GM12878 (cell line): ENCODE data around the gene HADH. TPM values are rescaled to one million over a fixed set of nuclear protein-coding genes. Genes with fewer than 3 reads are reported as not detected.

Source experiments
- BACH1 ChIP-seq: fragments of 450-650 bp; IDR thresholded peaks from 2 replicates; pipeline ENCODE4 v1.6.1; 2017; ENCODE audit warnings: mild to moderate bottlenecking, borderline replicate concordance
- BHLHE40 ChIP-seq, 2 experiments: fragments of 450-650 bp in 1 of 2; IDR thresholded peaks; 2 replicates each; pipeline ENCODE4 v1.6.1; 2011 to 2017; ENCODE audit warnings: low read depth in 2 of 2, borderline replicate concordance in 1 of 2, improper control_type of control experiment in 1 of 2, low read length in 1 of 2, mild to moderate bottlenecking in 1 of 2
- CHD1 ChIP-seq: IDR thresholded peaks from 2 replicates; pipeline ENCODE4 v1.6.1; 2012; ENCODE audit warnings: low read depth, low read length, improper control_type of control experiment
- HDGF ChIP-seq: fragments of 450-650 bp; IDR thresholded peaks from 2 replicates; pipeline ENCODE4 v1.6.1; 2016; ENCODE audit warnings: antibody characterized with exemption
- IRF4 ChIP-seq: IDR thresholded peaks from 2 replicates; pipeline ENCODE4 v1.6.1; 2011; ENCODE audit warnings: low read depth, low read length
- NR2F1 ChIP-seq: fragments of 450-650 bp; conservative IDR thresholded peaks from 2 replicates; pipeline ENCODE4 v1.6.1; 2017; ENCODE audit warnings: mild to moderate bottlenecking
- NRF1 ChIP-seq: conservative IDR thresholded peaks from 2 replicates; pipeline ENCODE4 v1.6.1; 2011; ENCODE audit warnings: mild to moderate bottlenecking, low read depth, low read length, improper control_type of control experiment
- PML ChIP-seq: IDR thresholded peaks from 2 replicates; pipeline ENCODE4 v1.6.1; 2012; ENCODE audit warnings: low read length, inconsistent platforms
- POLR2A ChIP-seq: IDR thresholded peaks from 2 replicates; pipeline ENCODE4 v1.6.1; 2011; ENCODE audit warnings: low read depth, mild to moderate bottlenecking, low read length
- RFX5 ChIP-seq: IDR thresholded peaks from 2 replicates; pipeline ENCODE4 v1.6.1; 2011; ENCODE audit warnings: low read depth, low read length, improper control_type of control experiment
- TCF12 ChIP-seq: IDR thresholded peaks from 2 replicates; pipeline ENCODE4 v1.6.1; 2011; ENCODE audit warnings: low read depth, mild to moderate bottlenecking, low read length
- TCF3 ChIP-seq: IDR thresholded peaks from 2 replicates; pipeline ENCODE4 v1.6.1; 2012; ENCODE audit warnings: low read depth, mild to moderate bottlenecking, low read length, borderline replicate concordance; ENCODE audit not compliant: insufficient read depth
- ZNF384 ChIP-seq: IDR thresholded peaks from 2 replicates; pipeline ENCODE4 v1.6.1; 2012; ENCODE audit warnings: low read depth, mild to moderate bottlenecking, low read length, improper control_type of control experiment, borderline replicate concordance
- ZNF687 ChIP-seq: fragments of 450-650 bp; IDR thresholded peaks from 2 replicates; pipeline ENCODE4 v1.6.1; 2017; ENCODE audit warnings: mild to moderate bottlenecking, moderate library complexity
- polyA plus RNA-seq, 11 experiments: library from polyadenylated mRNA; depleted of rRNA in 4 of 11; unstranded in 6 of 11; stranded (reverse) in 5 of 11; fragments of >200 nt; fragmentation: Nextera tagmentation in 4 of 11; fragmentation: Illumina TruSeq in 1 of 11; extraction: Ambion mirVana in 4 of 11; extraction: Trizol in 1 of 11; gene quantifications; 1 replicate in 1 of 11; 2 replicates in 10 of 11; pipeline versions ENCODE4 v1.2.1 to v1.2.3, GENCODE V29; 2011 to 2016; ENCODE audit warnings: inconsistent platforms in 2 of 11, missing spikeins in 2 of 11, low read depth in 1 of 11
- total RNA-seq, 4 experiments: library from RNA; depleted of rRNA in 3 of 4; stranded (reverse); fragments of >200 nt in 3 of 4; fragmentation: Illumina TruSeq in 1 of 4; extraction: Trizol in 1 of 4; gene quantifications; 2 replicates each; pipeline versions ENCODE4 v1.2.1 to v1.2.3, GENCODE V29; 2013 to 2021
- TF ChIP-seq, protein P1 (sequence below): fragments of 450-650 bp; formaldehyde crosslinking; IDR thresholded peaks from 2 replicates; pipeline ENCODE4 v1.4.0; 2022; ENCODE audit warnings: mild to moderate bottlenecking, moderate library complexity
- TF ChIP-seq, protein P2 (sequence below): IDR thresholded peaks from 2 replicates; pipeline ENCODE4 v1.6.1; 2012; ENCODE audit warnings: low read depth, low read length, improper control_type of control experiment
- TF ChIP-seq, protein P3 (sequence below): IDR thresholded peaks from 2 replicates; pipeline ENCODE4 v1.6.1; 2012; ENCODE audit warnings: mild to moderate bottlenecking, low read depth, low read length

The HADH gene
- total and polyA plus RNA-seq, 10 of the 15 experiments (the other 5 are each of a cell fraction or from before 2014, with no cell fraction given), result 20.3 to 97.9 (median 76.6) TPM

GRCh38 chr4:107989537-107990386 is at the start of gene HADH (continued):
- TF ChIP-seq, protein P1, sequence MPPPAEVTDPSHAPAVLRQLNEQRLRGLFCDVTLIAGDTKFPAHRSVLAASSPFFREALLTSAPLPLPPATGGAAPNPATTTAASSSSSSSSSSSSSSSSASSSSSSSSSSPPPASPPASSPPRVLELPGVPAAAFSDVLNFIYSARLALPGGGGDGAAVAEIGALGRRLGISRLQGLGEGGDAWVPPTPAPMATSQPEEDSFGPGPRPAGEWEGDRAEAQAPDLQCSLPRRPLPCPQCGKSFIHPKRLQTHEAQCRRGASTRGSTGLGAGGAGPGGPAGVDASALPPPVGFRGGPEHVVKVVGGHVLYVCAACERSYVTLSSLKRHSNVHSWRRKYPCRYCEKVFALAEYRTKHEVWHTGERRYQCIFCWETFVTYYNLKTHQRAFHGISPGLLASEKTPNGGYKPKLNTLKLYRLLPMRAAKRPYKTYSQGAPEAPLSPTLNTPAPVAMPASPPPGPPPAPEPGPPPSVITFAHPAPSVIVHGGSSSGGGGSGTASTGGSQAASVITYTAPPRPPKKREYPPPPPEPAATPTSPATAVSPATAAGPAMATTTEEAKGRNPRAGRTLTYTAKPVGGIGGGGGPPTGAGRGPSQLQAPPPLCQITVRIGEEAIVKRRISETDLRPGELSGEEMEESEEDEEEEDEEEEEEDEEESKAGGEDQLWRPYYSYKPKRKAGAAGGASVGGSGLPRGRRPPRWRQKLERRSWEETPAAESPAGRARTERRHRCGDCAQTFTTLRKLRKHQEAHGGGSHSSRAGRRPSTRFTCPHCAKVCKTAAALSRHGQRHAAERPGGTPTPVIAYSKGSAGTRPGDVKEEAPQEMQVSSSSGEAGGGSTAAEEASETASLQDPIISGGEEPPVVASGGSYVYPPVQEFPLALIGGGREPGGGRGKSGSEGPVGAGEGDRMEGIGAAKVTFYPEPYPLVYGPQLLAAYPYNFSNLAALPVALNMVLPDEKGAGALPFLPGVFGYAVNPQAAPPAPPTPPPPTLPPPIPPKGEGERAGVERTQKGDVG (CRISPR knock-in tag), result no peak
- TF ChIP-seq TCF12 (peak; percentile 69; the same call in 1 of the 2 replicates), NR2F1 (peak; percentile 28; the same call in 1 of the 2 replicates), PML (peak; percentile 65; the same call in 1 of the 2 replicates), CHD1 (no peak), NRF1 (0 out of 2 replicates have a peak, but pooled peaks have one; percentile 5), BACH1 (peak; percentile 71), TCF3 (peak; percentile 84), BHLHE40 (IDR thresholded peaks at IDR 0.05; ENCODE audit: borderline replicate concordance in 1 of 2, low read depth in 2 of 2, low read length in 1 of 2) (peak in 1 of 2 experiments; percentile 95; a peak in 3 of 4 replicates), ZNF384 (0 out of 2 replicates have a peak, but pooled peaks have one; percentile 9), POLR2A (peak; percentile 90), HDGF (no peak), ZNF687 (peak; percentile 64; the same call in 1 of the 2 replicates), IRF4 (no peak), RFX5 (peak; percentile 73; the same call in 1 of the 2 replicates)
- TF ChIP-seq, protein P2, sequence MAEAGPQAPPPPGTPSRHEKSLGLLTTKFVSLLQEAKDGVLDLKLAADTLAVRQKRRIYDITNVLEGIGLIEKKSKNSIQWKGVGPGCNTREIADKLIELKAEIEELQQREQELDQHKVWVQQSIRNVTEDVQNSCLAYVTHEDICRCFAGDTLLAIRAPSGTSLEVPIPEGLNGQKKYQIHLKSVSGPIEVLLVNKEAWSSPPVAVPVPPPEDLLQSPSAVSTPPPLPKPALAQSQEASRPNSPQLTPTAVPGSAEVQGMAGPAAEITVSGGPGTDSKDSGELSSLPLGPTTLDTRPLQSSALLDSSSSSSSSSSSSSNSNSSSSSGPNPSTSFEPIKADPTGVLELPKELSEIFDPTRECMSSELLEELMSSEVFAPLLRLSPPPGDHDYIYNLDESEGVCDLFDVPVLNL, result peak; percentile 56; the same call in 1 of the 2 replicates
- TF ChIP-seq, protein P3, sequence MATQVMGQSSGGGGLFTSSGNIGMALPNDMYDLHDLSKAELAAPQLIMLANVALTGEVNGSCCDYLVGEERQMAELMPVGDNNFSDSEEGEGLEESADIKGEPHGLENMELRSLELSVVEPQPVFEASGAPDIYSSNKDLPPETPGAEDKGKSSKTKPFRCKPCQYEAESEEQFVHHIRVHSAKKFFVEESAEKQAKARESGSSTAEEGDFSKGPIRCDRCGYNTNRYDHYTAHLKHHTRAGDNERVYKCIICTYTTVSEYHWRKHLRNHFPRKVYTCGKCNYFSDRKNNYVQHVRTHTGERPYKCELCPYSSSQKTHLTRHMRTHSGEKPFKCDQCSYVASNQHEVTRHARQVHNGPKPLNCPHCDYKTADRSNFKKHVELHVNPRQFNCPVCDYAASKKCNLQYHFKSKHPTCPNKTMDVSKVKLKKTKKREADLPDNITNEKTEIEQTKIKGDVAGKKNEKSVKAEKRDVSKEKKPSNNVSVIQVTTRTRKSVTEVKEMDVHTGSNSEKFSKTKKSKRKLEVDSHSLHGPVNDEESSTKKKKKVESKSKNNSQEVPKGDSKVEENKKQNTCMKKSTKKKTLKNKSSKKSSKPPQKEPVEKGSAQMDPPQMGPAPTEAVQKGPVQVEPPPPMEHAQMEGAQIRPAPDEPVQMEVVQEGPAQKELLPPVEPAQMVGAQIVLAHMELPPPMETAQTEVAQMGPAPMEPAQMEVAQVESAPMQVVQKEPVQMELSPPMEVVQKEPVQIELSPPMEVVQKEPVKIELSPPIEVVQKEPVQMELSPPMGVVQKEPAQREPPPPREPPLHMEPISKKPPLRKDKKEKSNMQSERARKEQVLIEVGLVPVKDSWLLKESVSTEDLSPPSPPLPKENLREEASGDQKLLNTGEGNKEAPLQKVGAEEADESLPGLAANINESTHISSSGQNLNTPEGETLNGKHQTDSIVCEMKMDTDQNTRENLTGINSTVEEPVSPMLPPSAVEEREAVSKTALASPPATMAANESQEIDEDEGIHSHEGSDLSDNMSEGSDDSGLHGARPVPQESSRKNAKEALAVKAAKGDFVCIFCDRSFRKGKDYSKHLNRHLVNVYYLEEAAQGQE, result peak; percentile 33; the same call in 1 of the 2 replicates
